GM18870 (cell line): ENCODE measurements around the gene NCAN.

Source experiments
- ATAC-seq: cut with Tn5 transposase; IDR thresholded peaks from one replicate; pipeline ENCODE4 v1.9.1; 2021; ENCODE audit warnings: moderate library complexity; ENCODE audit not compliant: unreplicated experiment

NCAN gene

DNA sequence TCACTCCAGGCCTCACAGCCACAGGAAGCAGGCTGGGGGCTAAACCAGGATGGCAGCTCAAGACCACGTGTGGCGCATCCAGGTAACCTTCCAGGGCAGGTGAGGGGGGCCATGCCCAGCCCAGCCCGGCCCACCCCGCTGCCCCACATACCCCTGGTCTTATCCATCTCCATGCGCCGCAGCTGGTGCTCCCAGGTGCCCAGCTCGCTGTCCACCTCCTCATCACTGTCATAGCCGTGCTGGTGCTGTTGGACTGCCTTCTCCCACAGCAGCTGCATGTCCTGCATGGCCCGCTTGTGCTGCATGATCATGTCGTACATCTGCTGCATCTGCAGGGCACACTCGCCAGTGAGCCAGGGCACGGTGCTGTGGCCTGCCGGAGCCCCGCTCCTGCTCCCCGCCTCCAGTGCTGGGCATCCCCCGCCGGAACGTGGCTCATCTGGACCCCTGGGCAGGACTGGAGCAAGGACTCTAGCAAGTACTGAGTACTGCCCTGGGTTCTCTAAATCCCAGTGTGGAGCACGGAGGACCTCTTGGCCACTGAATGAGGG lies 67.4 kb downstream of the NCAN start:
- no peak for ATAC-seq

DNA sequence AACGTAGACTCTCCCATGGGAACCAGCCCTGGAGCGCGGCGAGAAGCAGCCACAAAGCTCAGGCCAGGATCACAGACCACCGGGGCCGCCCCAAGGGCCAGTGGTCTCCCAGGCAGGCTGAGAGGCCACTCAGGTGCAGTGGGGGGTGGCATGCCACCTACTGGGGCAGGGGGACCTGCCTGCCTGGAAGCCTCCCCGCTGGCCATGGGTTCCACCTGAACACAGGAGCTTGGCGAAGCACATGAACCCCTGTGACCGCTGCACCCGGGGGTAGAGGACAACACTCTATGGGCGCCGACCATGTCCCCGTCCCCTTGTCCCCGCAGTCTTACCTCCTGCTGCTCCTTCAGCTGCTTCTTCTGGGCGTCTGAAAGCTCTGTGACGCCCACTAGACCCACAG lies 68.1 kb downstream of the NCAN start:
- no peak for ATAC-seq

GRCh38 chr19:19280561-19280960 lies 68.8 kb downstream of the NCAN start:
- no peak for ATAC-seq

DNA sequence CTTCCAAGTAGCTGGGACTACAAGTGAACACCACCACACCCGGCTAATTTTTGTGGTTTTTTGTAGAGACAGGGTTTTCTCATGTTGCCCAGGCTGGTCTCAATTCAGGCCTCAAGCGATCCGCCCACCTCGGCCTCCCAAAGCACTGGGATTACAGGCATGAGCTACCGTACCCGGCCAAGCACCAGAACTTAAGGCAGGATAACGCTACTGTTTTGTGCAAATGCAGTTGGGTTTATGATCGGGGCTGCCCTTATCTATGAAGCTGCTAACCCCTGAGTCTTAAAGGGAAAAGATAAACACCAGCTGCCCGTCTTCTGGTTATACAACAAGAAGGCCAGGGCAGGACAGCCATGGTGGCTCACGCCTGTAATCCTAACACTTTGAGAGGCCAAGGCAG lies 73.9 kb downstream of the NCAN start:
- ATAC-seq: no peak

GRCh38 chr19:19292607-19293006 lies 80.8 kb downstream of the NCAN start:
- no peak for ATAC-seq

GRCh38 chr19:19294914-19295313 lies 83.2 kb downstream of the NCAN start:
- no peak for ATAC-seq

DNA sequence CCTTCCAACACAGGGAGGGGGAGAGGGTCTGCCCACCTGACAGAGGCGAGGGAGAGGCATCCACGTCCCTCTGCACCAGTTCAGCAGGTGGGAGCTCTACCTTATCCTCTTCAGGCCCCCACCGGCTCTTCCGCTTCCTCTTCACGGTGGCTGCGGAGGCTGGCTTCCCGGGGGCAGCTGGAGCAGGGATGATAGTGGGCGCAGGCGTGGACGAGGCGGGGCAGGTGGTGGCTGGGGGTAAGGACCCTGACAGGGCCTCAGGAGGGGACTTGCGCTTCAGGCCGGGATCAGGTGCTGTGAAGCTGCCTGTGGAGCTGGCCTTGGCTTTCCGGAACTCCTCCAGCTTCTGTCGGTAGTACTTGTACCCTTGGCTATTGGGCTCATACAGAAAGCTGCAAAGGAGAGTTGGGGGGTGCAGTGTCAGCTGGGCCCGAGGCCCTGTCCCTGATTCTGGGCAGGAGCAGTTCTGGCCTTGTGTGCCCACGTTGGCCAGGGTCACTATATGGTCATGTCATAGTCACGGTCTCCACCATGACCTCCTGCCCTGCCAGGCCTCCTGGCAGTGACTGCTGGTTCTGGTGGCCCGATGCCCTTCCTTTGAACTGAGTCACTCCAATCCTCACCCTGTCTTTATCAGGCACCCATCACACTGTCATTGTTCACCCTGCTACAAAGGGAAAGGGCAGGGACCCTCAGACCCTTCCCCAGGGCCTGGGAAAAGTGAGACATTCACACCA lies 85.4 kb downstream of the NCAN start:
- no peak for ATAC-seq

DNA sequence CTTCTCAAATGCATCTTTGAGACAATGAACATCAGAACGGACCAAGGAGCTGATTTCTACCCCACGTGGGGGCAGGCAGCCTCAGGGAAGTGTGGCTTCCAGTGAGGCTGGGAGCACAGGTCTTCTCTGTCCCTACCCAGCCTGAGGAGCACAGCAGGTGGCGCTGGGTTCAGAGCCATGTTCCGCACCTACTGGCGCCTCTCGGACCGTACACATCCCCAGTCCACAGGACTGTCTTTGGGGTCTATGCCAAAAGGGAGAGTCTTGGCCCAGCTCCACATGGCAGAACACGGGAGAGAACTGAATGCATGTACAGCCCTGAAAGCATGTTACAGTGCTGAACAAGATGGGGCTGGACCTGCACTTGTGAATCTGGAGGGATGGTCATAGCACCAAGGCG lies 86.0 kb downstream of the NCAN start:
- no peak for ATAC-seq

GRCh38 chr19:19300613-19301012 lies 88.9 kb downstream of the NCAN start:
- ATAC-seq: no peak
